Body of pancreas (tissue), 4 donors: ENCODE results near the gene KLRF2. TPM values are rescaled to one million over a fixed set of nuclear protein-coding genes. Genes with fewer than 3 reads are reported as not detected.
"Not testable (repeated sequence)": the region's sequence is repeated elsewhere in the genome, so short reads cannot be mapped to it uniquely, and the experiment has no call there.

Experiments
- ATAC-seq: fragments of 150-250 bp; one replicate; pipeline ENCODE4 v1.9.1; 2016
- DNase-seq, 4 donors: peaks; one replicate each; pipeline ENCODE4 v3.0.0-alpha.2; 2019
- H3K27ac ChIP-seq, 4 donors: fragments of 200-600 bp; sonication (generic); 1 replicate in 3 of 4; 2 replicates in 1 of 4; pipeline versions ENCODE4 v1.5.1 to v1.6.1; 2016 to 2019; ENCODE audit warnings: mild to moderate bottlenecking in 1 of 4, mixed read lengths in 1 of 4, moderate library complexity in 1 of 4
- H3K27me3 ChIP-seq, 2 donors: fragments of 200-600 bp; sonication (generic); one replicate each; pipeline ENCODE4 v1.6.0; 2016; ENCODE audit warnings: mild to moderate bottlenecking in 1 of 2
- H3K36me3 ChIP-seq, 2 donors: fragments of 200-600 bp; sonication (generic); replicated peaks in 1 of 2; 2 replicates each; pipeline ENCODE4 v1.5.1; 2016; ENCODE audit warnings: low read depth in 2 of 2; ENCODE audit not compliant: insufficient read depth in 1 of 2
- H3K4me1 ChIP-seq: fragments of 200-600 bp; sonication (generic); one replicate; pipeline ENCODE4 v1.6.0; 2016
- H3K4me3 ChIP-seq, 2 donors: fragments of 200-600 bp; sonication (generic); 1 replicate in 1 of 2; 2 replicates in 1 of 2; pipeline ENCODE4 v1.5.1; 2016 to 2019
- H3K9me3 ChIP-seq, 3 donors: fragments of 200-600 bp; sonication (generic); 1 replicate in 2 of 3; 2 replicates in 1 of 3; pipeline ENCODE4 v1.5.1; 2016
- CTCF ChIP-seq, 7 experiments: fragments of 450-650 bp in 4 of 7; fragments of 200-600 bp in 3 of 7; sonication (generic) in 3 of 7; IDR thresholded peaks; one replicate each; pipeline ENCODE4 v1.5.1; 2016 to 2019; ENCODE audit warnings: antibody characterized with exemption in 7 of 7
- POLR2A ChIP-seq, 3 donors: fragments of 450-650 bp; IDR thresholded peaks; one replicate each; pipeline ENCODE4 v1.6.1; 2016; ENCODE audit warnings: antibody characterized with exemption in 3 of 3, mild to moderate bottlenecking in 2 of 3
- WGBS, 2 donors: methylation state at CpG; one replicate each; pipeline ENCODE4 v1.1.5; 2017; 5-methylcytosine and 5-hydroxymethylcytosine counted together
- intact Hi-C: fragments of 100-400 bp; cut with DNase I; formaldehyde crosslinking; loops from one replicate; pipeline ENCODE4 v1.15.1; 2023
- total RNA-seq, 2 donors: library from RNA; depleted of rRNA; stranded (reverse); fragments of >200 nt; gene quantifications; one replicate each; pipeline ENCODE4 v1.1.0, GENCODE V29; 2016

The KLRF2 gene
- total RNA-seq, 2 donors from 2014 or later = not detected

- intact Hi-C loops = no loop called here
- H3K36me3 ChIP-seq = no peaks in the 10 kb centered on the region
- peak within 1 kb of the TSS in 3 of 4 donors; percentile 11 to 64 (median 51) for H3K27ac ChIP-seq
- 11% methylated on average over 11 of the region's 11 CpGs for WGBS, 2 donors
- H3K4me1 ChIP-seq = no peaks in the 10 kb centered on the region
- H3K4me3 ChIP-seq = peak within 1 kb of the TSS in 1 of 2 donors; percentile 0
- no peaks in the 10 kb centered on the region for H3K9me3 ChIP-seq
- peak in 1 of 4 donors; percentile 13 for DNase-seq
- H3K27me3 ChIP-seq = no peaks in the 10 kb centered on the region
- no peak for TF ChIP-seq CTCF (IDR thresholded peaks at IDR 0.05)
- TF ChIP-seq POLR2A (IDR thresholded peaks at IDR 0.05) = peak in 1 of 3 donors; percentile 47
- peak; percentile 72 for ATAC-seq
Measured at GRCh38 chr12:9869307-9870161, 11.8 kb upstream of the KLRF2 start, which contains the start of gene CLEC2B. Gene CLEC2B (minus strand): TSS chr12:9869354.

GRCh38 chr12:9870286-9870866 is 10.9 kb upstream of the KLRF2 start:
- 60 to 62% methylated on average over 2 of the region's 2 CpGs for WGBS, 2 donors
- H3K9me3 ChIP-seq = no peaks in the 10 kb centered on the region
- H3K36me3 ChIP-seq = no peaks in the 10 kb centered on the region
- no peak overlapping the region for H3K4me3 ChIP-seq
- no peak for ATAC-seq
- peak overlapping the region in 3 of 4 donors; percentile 11 to 64 (median 51) for H3K27ac ChIP-seq
- TF ChIP-seq POLR2A (IDR thresholded peaks at IDR 0.05) = no peak
- TF ChIP-seq CTCF (IDR thresholded peaks at IDR 0.05) = no peak
- H3K27me3 ChIP-seq = no peaks in the 10 kb centered on the region
- no peaks in the 10 kb centered on the region for H3K4me1 ChIP-seq
- DNase-seq = no peak
- intact Hi-C loops = no loop called here

- no peak for TF ChIP-seq POLR2A (IDR thresholded peaks at IDR 0.05)
- TF ChIP-seq CTCF (IDR thresholded peaks at IDR 0.05) = no peak
- H3K9me3 ChIP-seq = no peaks in the 10 kb centered on the region
- H3K27me3 ChIP-seq = no peaks in the 10 kb centered on the region
- DNase-seq (no peak), ATAC-seq (no peak)
- 57 to 77% methylated on average over 3 of the region's 3 CpGs for WGBS, 2 donors
- no peak overlapping the region for H3K27ac ChIP-seq
- intact Hi-C loops = no loop called here
- H3K36me3 ChIP-seq = no peaks in the 10 kb centered on the region
- no peaks in the 10 kb centered on the region for H3K4me1 ChIP-seq
- no peak overlapping the region for H3K4me3 ChIP-seq
Measured at GRCh38 chr12:9872162-9872561, 9.1 kb upstream of the KLRF2 start.

- 55 to 67% methylated on average over 11 of the region's 11 CpGs for WGBS, 2 donors
- no peak for ATAC-seq
- intact Hi-C loops = no loop called here
- no peak for TF ChIP-seq CTCF (IDR thresholded peaks at IDR 0.05)
- TF ChIP-seq POLR2A (IDR thresholded peaks at IDR 0.05) = no peak
- H3K9me3 ChIP-seq = no peaks in the 10 kb centered on the region
- no peak overlapping the region for H3K27ac ChIP-seq
- no peaks in the 10 kb centered on the region for H3K4me1 ChIP-seq
- H3K4me3 ChIP-seq = no peak overlapping the region
- no peak for DNase-seq
- H3K36me3 ChIP-seq = no peaks in the 10 kb centered on the region
- H3K27me3 ChIP-seq = no peaks in the 10 kb centered on the region
Measured at GRCh38 chr12:9872742-9873141, 8.5 kb upstream of the KLRF2 start.

GRCh38 chr12:9876120-9876519 is 5.2 kb upstream of the KLRF2 start:
- ATAC-seq, H3K9me3 ChIP-seq, DNase-seq, intact Hi-C loops, H3K27ac ChIP-seq, H3K4me3 ChIP-seq, H3K36me3 ChIP-seq, H3K27me3 ChIP-seq, H3K4me1 ChIP-seq: not testable (repeated sequence)
- 96 to 100% methylated on average over 1 to 18 of the region's 26 CpGs for WGBS, 2 donors
